Measurements from ENCODE around the gene SLC35B2.

The SLC35B2 gene

GRCh38 chr6:44224029-44224964, 33.0 kb downstream of the SLC35B2 start (continued):
- TF ChIP-seq REPIN1 (tag by site-specific recombination; IDR thresholded peaks at IDR 0.05; ENCODE audit: low read depth) (no peak), KLF17 (tag by site-specific recombination; IDR thresholded peaks at IDR 0.05) (no peak), ZNF341 (tag by site-specific recombination; IDR thresholded peaks at IDR 0.05; ENCODE audit: low read depth) (no peak), ZBTB20 (tag by site-specific recombination; IDR thresholded peaks at IDR 0.05) (peak; percentile 47; the same call in 1 of the 2 replicates)

- H3K36me3 ChIP-seq (ENCODE audit: control insufficient read depth in 2 of 2, insufficient read depth in 1 of 2, low read length in 2 of 2) = peaks cover 0 to 2% of the 10 kb centered on the region in 2 experiments; a peak in 1 of 3 replicates
- H3K27ac ChIP-seq (ENCODE audit: extremely low read depth, low read depth, low read length) = peak within 1 kb of the TSS; percentile 66; the same call in 1 of the 2 replicates
- no peaks in the 10 kb centered on the region for H3K9me3 ChIP-seq (ENCODE audit: control insufficient read depth, insufficient read depth, low read depth, low read length)
- ChIA-PET POLR2A (interaction anchor here (0.5 to 5.7 kb wide), 19 partner anchors 9 to 594 kb away, joined by 3 to 90 read pairs (median 5); partner anchors contain the start of genes GTPBP2, HSP90AB1, MRPS18A and SLC35B2), CTCF (interaction anchor here (0.6 to 11.1 kb wide), 14 partner anchors 13 to 462 kb away, joined by 3 to 148 read pairs (median 4); partner anchors contain the start of genes HSP90AB1 and SLC35B2)
- H3K4me3 ChIP-seq (ENCODE audit: low read depth, low read length) = peak within 1 kb of the TSS; percentile 55
- H3K4me1 ChIP-seq (ENCODE audit: control insufficient read depth, insufficient read depth, low read length) = peaks cover 25% of the 10 kb centered on the region
- no peak for TF ChIP-seq ZBTB1 (tag by site-specific recombination; IDR thresholded peaks at IDR 0.05)
- TF ChIP-seq ZNF18 (tag by site-specific recombination; IDR thresholded peaks at IDR 0.05) = no peak
- no peak for TF ChIP-seq ZNF510 (tag by site-specific recombination; IDR thresholded peaks at IDR 0.05; ENCODE audit: insufficient replicate concordance)
- no peak for TF ChIP-seq BCL6B (tag by site-specific recombination; IDR thresholded peaks at IDR 0.05)
- no peak for TF ChIP-seq ZNF776 (tag by site-specific recombination; IDR thresholded peaks at IDR 0.05; ENCODE audit: borderline replicate concordance)
- TF ChIP-seq ZNF16 (tag by site-specific recombination; IDR thresholded peaks at IDR 0.05; ENCODE audit: low read depth) = no peak
- no peak for TF ChIP-seq ZNF768 (tag by site-specific recombination; IDR thresholded peaks at IDR 0.05)
- TF ChIP-seq KLF1 (tag by site-specific recombination; IDR thresholded peaks at IDR 0.05) = peak; percentile 49
- peak; percentile 88 for TF ChIP-seq ZIC2 (tag by site-specific recombination; IDR thresholded peaks at IDR 0.05)
- 0 out of 2 replicates have a peak, but pooled peaks have one; percentile 10 for TF ChIP-seq HOXD13 (CRISPR knock-in tag; IDR thresholded peaks at IDR 0.05; ENCODE audit: borderline replicate concordance)
- no peak for TF ChIP-seq ZNF488 (tag by site-specific recombination; IDR thresholded peaks at IDR 0.05)
- TF ChIP-seq ZNF362 (tag by site-specific recombination; IDR thresholded peaks at IDR 0.05) = no peak
- no peak for TF ChIP-seq GLI4 (tag by site-specific recombination; IDR thresholded peaks at IDR 0.05)
- peak; percentile 55; the same call in 1 of the 2 replicates for TF ChIP-seq GLIS2 (tag by site-specific recombination; IDR thresholded peaks at IDR 0.05)
- no peak for TF ChIP-seq PRDM1 (tag by site-specific recombination; IDR thresholded peaks at IDR 0.05)
- TF ChIP-seq ZNF48 (tag by site-specific recombination; IDR thresholded peaks at IDR 0.05) = no peak
- TF ChIP-seq TCF7L2 (IDR thresholded peaks at IDR 0.05; ENCODE audit: borderline replicate concordance, low read depth, low read length) = no peak
- TF ChIP-seq ZNF174 (tag by site-specific recombination; IDR thresholded peaks at IDR 0.05) = no peak
- TF ChIP-seq ZNF660 (tag by site-specific recombination; IDR thresholded peaks at IDR 0.05) = peak; percentile 61; the same call in 1 of the 2 replicates
- peak; percentile 63; the same call in 1 of the 2 replicates for TF ChIP-seq OSR2 (tag by site-specific recombination; IDR thresholded peaks at IDR 0.05)
- no peak for TF ChIP-seq ZNF621 (tag by site-specific recombination; IDR thresholded peaks at IDR 0.05)
- TF ChIP-seq MZF1 (tag by site-specific recombination; IDR thresholded peaks at IDR 0.05; ENCODE audit: borderline replicate concordance) = peak; percentile 74
- TF ChIP-seq ZNF585B (tag by site-specific recombination; IDR thresholded peaks at IDR 0.05) = no peak
- peak; percentile 43 for TF ChIP-seq KLF9 (tag by site-specific recombination; IDR thresholded peaks at IDR 0.05; ENCODE audit: low read depth)
Measured at GRCh38 chr6:44223319-44224028, 33.9 kb downstream of the SLC35B2 start, which contains the start of gene SLC29A1. Gene SLC29A1 (plus strand): TSS chr6:44223595. CDS start chr6:44227314, 3,719 bp downstream.

Measured in HEK293 (cell line).